SU-DHL-6 (cell line): ENCODE data around the gene TRIM9.

Experiments
- CTCF ChIP-seq: fragments of 200-600 bp; sonication (generic); IDR thresholded peaks from one replicate; pipeline ENCODE4 v1.5.1; 2017; ENCODE audit warnings: antibody characterized with exemption, mild to moderate bottlenecking, low read length, moderate library complexity; ENCODE audit not compliant: insufficient read depth, poor library complexity, severe bottlenecking
- EZH2phosphoT487 ChIP-seq: fragments of 200-600 bp; sonication (generic), shearing (Covaris generic); conservative IDR thresholded peaks from 2 replicates; pipeline ENCODE4 v1.6.1; 2018; ENCODE audit warnings: mild to moderate bottlenecking, antibody characterized with exemption, low read length, moderate library complexity, mixed read lengths

GRCh38 chr14:51079489-51079888 is 15.4 kb downstream of the TRIM9 start:
- TF ChIP-seq CTCF (no peak), EZH2phosphoT487 (no peak)
